Chondrocyte (in vitro differentiated cells): ENCODE data around the gene SLC25A22. TPM values are rescaled to one million over a fixed set of nuclear protein-coding genes. Genes with fewer than 3 reads are reported as not detected.

Experiments
- DNase-seq: peaks from one replicate; pipeline ENCODE4 v3.0.0; 2021; ENCODE audit warnings: mixed read lengths, low spot score
- H3K27ac Mint-ChIP-seq: one replicate; pipeline ENCODE4 v1.8.0; 2021; ENCODE audit warnings: mild to moderate bottlenecking, moderate library complexity, mixed read lengths; ENCODE audit not compliant: unreplicated experiment
- H3K27me3 Mint-ChIP-seq: 2 replicates; pipeline ENCODE4 v1.8.0; 2021; ENCODE audit warnings: low read depth, mixed read lengths
- H3K36me3 Mint-ChIP-seq: 2 replicates; pipeline ENCODE4 v1.8.0; 2021; ENCODE audit warnings: low read depth, mixed read lengths
- H3K4me1 Mint-ChIP-seq: 2 replicates; pipeline ENCODE4 v1.8.0; 2021; ENCODE audit warnings: low read depth, mild to moderate bottlenecking, mixed read lengths
- H3K4me3 Mint-ChIP-seq: one replicate; pipeline ENCODE4 v1.8.0; 2021; ENCODE audit warnings: mild to moderate bottlenecking, moderate library complexity, mixed read lengths; ENCODE audit not compliant: unreplicated experiment
- H3K9me3 Mint-ChIP-seq: 2 replicates; pipeline ENCODE4 v1.8.0; 2021; ENCODE audit warnings: low read depth, mixed read lengths
- total RNA-seq: library from RNA; stranded (reverse); gene quantifications from 3 replicates; pipeline ENCODE4 v1.2.1, GENCODE V29; 2021
- TF ChIP-seq, protein P1 (sequence below): fragments of 200-600 bp; sonication (generic); IDR thresholded peaks from 2 replicates; pipeline ENCODE4 v1.5.0; 2021; ENCODE audit warnings: antibody characterized with exemption, mild to moderate bottlenecking, moderate library complexity

SLC25A22 gene
- total RNA-seq, 1 donor from 2014 or later = 16.0 TPM

DNA sequence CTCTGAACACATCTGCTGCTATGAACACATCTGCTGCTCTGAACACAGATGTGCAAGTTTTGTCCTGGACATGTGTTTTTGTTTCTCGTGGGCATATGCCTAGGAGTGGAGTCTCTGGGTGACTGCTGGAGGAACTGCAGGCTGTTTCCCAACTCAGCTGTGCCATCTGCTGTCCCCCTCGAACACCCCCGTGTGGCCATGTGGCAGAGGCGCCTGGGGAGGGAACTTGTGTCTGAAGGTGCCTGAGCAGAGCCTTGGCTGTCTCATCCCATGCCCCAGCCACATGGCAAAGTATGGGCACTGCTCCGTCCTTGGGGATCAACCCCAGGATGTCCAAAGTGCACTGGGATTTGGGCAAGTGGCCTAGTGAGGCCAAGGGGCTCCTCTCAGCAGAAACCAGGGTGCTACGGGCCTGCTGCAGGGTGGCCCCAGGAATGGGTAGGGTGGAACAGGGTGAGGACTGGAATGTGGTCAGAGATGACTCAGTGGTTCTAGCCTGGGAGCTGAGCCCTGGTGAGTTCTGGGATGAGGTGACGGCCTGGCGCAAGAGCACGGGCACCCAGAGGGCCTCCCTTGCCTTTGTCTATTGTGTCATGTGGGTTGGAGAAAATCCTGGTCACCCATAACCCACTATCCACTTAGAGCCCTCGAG, 35.5 kb downstream of the SLC25A22 start:
- no peak for DNase-seq
- TF ChIP-seq, protein P1, sequence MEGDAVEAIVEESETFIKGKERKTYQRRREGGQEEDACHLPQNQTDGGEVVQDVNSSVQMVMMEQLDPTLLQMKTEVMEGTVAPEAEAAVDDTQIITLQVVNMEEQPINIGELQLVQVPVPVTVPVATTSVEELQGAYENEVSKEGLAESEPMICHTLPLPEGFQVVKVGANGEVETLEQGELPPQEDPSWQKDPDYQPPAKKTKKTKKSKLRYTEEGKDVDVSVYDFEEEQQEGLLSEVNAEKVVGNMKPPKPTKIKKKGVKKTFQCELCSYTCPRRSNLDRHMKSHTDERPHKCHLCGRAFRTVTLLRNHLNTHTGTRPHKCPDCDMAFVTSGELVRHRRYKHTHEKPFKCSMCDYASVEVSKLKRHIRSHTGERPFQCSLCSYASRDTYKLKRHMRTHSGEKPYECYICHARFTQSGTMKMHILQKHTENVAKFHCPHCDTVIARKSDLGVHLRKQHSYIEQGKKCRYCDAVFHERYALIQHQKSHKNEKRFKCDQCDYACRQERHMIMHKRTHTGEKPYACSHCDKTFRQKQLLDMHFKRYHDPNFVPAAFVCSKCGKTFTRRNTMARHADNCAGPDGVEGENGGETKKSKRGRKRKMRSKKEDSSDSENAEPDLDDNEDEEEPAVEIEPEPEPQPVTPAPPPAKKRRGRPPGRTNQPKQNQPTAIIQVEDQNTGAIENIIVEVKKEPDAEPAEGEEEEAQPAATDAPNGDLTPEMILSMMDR = peak; percentile 51
- peak overlapping the region; percentile 78 for H3K27ac Mint-ChIP-seq
- no peaks in the 10 kb centered on the region for H3K9me3 Mint-ChIP-seq
- peaks cover 7% of the 10 kb centered on the region for H3K4me1 Mint-ChIP-seq
- no peak overlapping the region for H3K4me3 Mint-ChIP-seq
- H3K27me3 Mint-ChIP-seq = no peaks in the 10 kb centered on the region
- peaks cover 17% of the 10 kb centered on the region for H3K36me3 Mint-ChIP-seq

DNA sequence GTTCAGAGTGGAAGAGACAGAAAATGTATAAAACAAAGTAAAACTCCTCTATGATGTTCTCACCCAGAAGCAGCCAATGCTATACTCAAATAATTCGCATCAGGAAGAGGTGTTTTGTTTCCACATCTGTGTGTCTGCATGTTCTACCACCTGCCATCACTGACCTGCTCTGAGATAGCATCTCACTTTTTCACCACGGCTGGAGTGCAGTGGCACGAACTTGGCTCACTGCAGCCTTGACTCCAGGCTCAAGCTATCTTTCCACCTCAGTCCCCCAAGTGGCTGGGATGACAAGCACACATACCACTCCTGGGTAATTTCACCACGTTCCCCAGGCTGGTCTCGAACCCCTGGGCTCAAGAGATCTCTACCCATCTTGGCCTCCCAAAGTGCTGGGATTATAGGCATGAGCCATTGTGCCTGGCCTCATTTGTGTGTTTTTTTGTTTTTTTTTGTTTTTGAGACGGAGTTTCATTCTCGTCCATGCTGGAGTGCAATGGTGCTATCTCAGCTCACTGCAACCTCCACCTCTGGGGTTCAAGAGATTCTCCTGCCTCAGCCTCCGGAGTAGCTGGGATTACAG, 36.5 kb downstream of the SLC25A22 start:
- Mint-ChIP-seq H3K27ac (no peak overlapping the region), H3K36me3 (peaks cover 20% of the 10 kb centered on the region), H3K27me3 (no peaks in the 10 kb centered on the region), H3K9me3 (no peaks in the 10 kb centered on the region), H3K4me1 (peaks cover 7% of the 10 kb centered on the region), H3K4me3 (no peak overlapping the region)
- TF ChIP-seq, protein P1 = no peak
- no peak for DNase-seq

DNA sequence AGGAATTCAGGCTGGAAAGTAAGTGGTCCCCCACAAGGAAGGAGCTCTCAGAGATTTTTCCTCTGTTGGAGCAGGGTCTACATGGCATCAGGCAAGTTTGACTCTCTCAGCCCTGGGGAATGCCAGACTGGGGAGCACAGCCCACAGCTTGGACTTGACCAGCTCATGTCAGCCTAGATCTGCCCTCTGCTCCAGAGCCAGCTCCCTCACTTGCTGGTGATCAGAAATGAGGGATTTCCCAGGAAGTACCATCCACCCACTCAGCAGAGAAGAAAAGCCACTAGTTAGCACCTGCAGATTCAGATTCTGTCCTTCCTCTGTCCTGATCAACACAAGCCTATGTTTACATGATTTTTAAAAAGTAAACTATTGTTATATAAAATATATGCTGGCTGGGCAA, 37.8 kb downstream of the SLC25A22 start:
- H3K9me3 Mint-ChIP-seq = no peaks in the 10 kb centered on the region
- H3K4me1 Mint-ChIP-seq = peaks cover 7% of the 10 kb centered on the region

DNA sequence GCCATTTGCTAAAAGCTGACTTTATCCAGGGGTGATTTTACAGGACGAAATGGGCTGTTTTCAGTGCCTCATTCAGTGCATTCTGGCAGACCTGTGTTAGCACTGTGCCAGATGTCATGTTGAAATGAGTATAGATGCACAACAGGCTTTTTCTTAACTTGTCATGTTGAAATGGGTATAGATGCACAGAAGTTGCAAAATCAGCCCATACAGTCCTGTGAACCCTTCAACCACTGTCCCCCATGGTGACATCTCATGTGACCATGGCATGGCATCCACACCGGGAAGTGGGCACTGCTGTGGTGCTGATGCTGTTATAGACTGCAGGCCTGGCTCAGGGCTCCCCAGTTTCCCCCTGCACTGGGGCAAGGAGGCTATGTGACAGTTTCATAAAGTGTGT, 48.4 kb downstream of the SLC25A22 start:
- no peaks in the 10 kb centered on the region for H3K36me3 Mint-ChIP-seq
- H3K4me1 Mint-ChIP-seq = peaks cover 27% of the 10 kb centered on the region
- TF ChIP-seq, protein P1 = no peak
- peak overlapping the region; percentile 49 for H3K4me3 Mint-ChIP-seq
- peak overlapping the region; percentile 63 for H3K27ac Mint-ChIP-seq
- no peaks in the 10 kb centered on the region for H3K27me3 Mint-ChIP-seq
- DNase-seq = no peak
- no peaks in the 10 kb centered on the region for H3K9me3 Mint-ChIP-seq

More for the DNA sequence above, 37.8 kb downstream of the SLC25A22 start:
- H3K27me3 Mint-ChIP-seq = no peaks in the 10 kb centered on the region
- no peak for DNase-seq
- H3K36me3 Mint-ChIP-seq = peaks cover 22% of the 10 kb centered on the region
- TF ChIP-seq, protein P1 = no peak
- no peak overlapping the region for H3K27ac Mint-ChIP-seq
- H3K4me3 Mint-ChIP-seq = no peak overlapping the region

DNA sequence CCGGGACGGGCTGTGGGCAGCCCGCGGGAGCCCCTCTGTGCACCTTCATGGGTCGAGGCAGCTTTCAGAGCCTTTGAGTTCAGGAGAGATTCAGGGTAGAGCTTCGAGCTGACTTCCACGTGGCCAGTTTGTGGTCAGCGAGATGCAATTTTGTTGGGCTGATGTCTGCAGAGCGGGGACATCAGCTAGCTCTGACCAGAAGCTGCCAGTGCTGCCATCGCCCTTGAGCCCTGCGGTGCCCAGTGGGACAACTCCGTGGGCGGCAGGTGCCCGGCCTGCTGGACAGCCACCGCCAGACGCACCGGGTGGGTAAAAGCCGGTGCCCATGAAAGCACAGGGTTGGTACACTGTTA, 50.1 kb downstream of the SLC25A22 start:
- no peaks in the 10 kb centered on the region for H3K9me3 Mint-ChIP-seq
- H3K27ac Mint-ChIP-seq = peak overlapping the region; percentile 98
- TF ChIP-seq, protein P1 = no peak
- no peaks in the 10 kb centered on the region for H3K36me3 Mint-ChIP-seq
- peak overlapping the region; percentile 88 for H3K4me3 Mint-ChIP-seq
- H3K4me1 Mint-ChIP-seq = peaks cover 27% of the 10 kb centered on the region
- DNase-seq = no peak
- no peaks in the 10 kb centered on the region for H3K27me3 Mint-ChIP-seq
